Measurements from ENCODE around the gene OR10A2.
"Not testable (repeated sequence)": the region's sequence is repeated elsewhere in the genome, so short reads cannot be mapped to it uniquely, and the experiment has no call there.

The OR10A2 gene

GRCh38 chr11:6862961-6863360, at the start of gene OR10A2:
TSS of gene OR10A2 (plus strand) at chr11:6863057. CDS start at chr11:6869755, 6,698 bp downstream.
- no peak for DNase-seq

GRCh38 chr11:6813656-6814055, 49.2 kb upstream of the OR10A2 start:
- DNase-seq, result no peak

- no peak for DNase-seq
Observed at GRCh38 chr11:6817694-6818093, 45.2 kb upstream of the OR10A2 start.

GRCh38 chr11:6818967-6819366, 43.9 kb upstream of the OR10A2 start:
- DNase-seq, result no peak

GRCh38 chr11:6824136-6824823, 38.6 kb upstream of the OR10A2 start:
- DNase-seq, result no peak

- DNase-seq, result no peak
Observed at GRCh38 chr11:6825231-6825744, 37.6 kb upstream of the OR10A2 start.

GRCh38 chr11:6828103-6828502, 34.8 kb upstream of the OR10A2 start:
- DNase-seq, result no peak

GRCh38 chr11:6833356-6833755, 29.5 kb upstream of the OR10A2 start:
- DNase-seq, result no peak

- no peak for DNase-seq
Observed at GRCh38 chr11:6834021-6834420, 28.8 kb upstream of the OR10A2 start.

GRCh38 chr11:6841694-6842093, 21.2 kb upstream of the OR10A2 start:
- no peak for DNase-seq

GRCh38 chr11:6843670-6844069, 19.2 kb upstream of the OR10A2 start:
- no peak for DNase-seq

GRCh38 chr11:6844356-6844755, 18.5 kb upstream of the OR10A2 start:
- no peak for DNase-seq

- DNase-seq, result no peak
Observed at GRCh38 chr11:6845383-6845782, 17.5 kb upstream of the OR10A2 start, which contains the start of gene OR10A5. TSS of gene OR10A5 (plus strand) at chr11:6845683. CDS start at chr11:6845683, 0 bp downstream.

GRCh38 chr11:6850526-6850925, 12.3 kb upstream of the OR10A2 start:
- no peak for DNase-seq

- DNase-seq, result not testable (repeated sequence)
Observed at GRCh38 chr11:6854801-6855200, 8.1 kb upstream of the OR10A2 start.

GRCh38 chr11:6855971-6856541, 6.8 kb upstream of the OR10A2 start:
- DNase-seq, result no peak

- no peak for DNase-seq
Observed at GRCh38 chr11:6856871-6857270, 6.0 kb upstream of the OR10A2 start.

GRCh38 chr11:6864438-6864837, 1.6 kb downstream of the OR10A2 start:
- DNase-seq, result no peak

GRCh38 chr11:6871278-6871677, 8.4 kb downstream of the OR10A2 start:
- DNase-seq, result no peak

- no peak for DNase-seq
Observed at GRCh38 chr11:6875761-6876160, 12.9 kb downstream of the OR10A2 start.

GRCh38 chr11:6876325-6876724, 13.5 kb downstream of the OR10A2 start, which contains the start of gene OR10A4:
TSS of gene OR10A4 (plus strand) at chr11:6876625. CDS start at chr11:6876648, 23 bp downstream.
- no peak for DNase-seq

GRCh38 chr11:6876914-6877313, 14.1 kb downstream of the OR10A2 start:
- no peak for DNase-seq

- no peak for DNase-seq
Observed at GRCh38 chr11:6882751-6883150, 19.9 kb downstream of the OR10A2 start.

- DNase-seq, result not testable (repeated sequence)
Observed at GRCh38 chr11:6887711-6888110, 24.9 kb downstream of the OR10A2 start.
